Activated T-cell treated with anti-CD3 and anti-CD28 coated beads, Interleukin-2, amount 50 U/mL, for 48 hours (primary cell): Measurements from ENCODE around the gene FAM163B.

ENCODE experiments used
- DNase-seq, 2 experiments: peaks; one replicate each; pipeline ENCODE4 v3.0.0-alpha.2; 2020

Gene FAM163B

GRCh38 chr9:133597316-133597957 is 11.8 kb downstream of the FAM163B start:
- DNase-seq = no peak

DNA sequence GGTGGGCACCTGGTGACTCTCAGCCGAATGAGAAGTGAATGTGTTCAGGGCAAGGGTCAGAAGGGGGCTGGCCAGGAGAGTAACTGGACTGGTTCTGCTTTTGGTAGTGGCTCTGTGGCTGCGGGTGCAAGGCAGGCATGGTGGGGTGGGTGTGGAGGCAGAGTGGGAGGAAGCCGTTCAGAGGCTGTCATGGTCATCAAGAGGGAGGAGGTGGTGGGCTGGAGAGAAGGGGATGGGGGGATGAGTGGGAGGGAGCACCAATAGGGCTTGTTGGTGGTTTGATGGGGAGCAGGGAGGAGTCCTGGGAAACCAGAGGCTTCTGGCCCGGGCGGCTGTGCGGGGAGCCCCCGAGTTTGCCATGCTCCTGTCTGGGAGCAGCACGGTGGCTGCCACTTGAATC is 13.3 kb downstream of the FAM163B start:
- DNase-seq = no peak

DNA sequence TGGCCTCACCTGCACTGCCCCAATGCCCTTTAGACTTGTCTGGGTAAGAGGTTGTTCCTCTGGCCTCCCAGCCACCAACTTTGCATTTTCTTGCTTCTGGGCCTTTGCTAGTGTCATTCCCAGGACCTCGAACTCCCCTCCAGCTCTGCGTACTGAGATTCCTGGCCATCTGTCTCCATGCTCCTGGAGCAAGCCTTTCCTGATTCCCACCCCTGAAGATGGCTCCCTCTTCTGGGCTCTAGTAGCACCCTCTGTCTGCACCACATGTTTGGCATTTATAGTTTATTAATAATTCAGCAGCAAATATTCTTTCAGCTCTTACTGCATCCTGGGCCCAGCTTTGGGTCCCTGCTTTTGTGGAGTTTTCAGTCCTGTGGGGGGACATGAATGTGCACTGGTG is 14.9 kb downstream of the FAM163B start:
- DNase-seq = no peak

DNA sequence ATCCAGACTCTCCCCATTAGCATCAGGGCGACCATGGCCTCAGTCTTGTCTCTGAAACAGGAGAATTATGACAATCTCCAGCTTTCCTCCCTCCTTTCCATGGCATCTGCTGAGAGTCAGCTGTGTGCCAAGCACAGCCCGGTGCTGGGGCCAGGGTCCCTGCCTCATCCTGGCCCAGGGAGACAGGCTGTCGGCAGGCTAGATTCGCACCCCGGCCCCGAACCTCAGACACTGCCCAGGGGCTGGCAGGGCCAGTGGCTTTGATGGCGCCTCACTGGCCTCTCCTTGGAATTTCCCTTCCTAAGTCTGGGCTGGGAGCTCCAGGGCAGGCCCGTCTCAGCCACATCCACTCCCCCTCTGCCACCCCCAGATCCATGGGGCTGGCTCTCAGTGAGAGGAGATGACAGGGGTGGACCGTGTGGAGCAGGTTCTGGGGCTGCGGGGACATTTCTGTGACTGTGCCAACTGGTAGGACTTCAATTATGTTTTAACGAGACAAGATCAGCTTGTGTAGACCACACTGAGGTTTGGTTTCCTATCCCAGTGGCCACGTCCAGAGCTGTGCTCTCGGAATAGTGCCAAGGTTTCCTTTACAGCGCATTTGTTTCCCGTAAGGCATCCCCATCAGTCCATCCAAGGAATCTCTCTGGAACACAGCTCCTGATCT is 15.5 kb downstream of the FAM163B start:
- DNase-seq = no peak

DNA sequence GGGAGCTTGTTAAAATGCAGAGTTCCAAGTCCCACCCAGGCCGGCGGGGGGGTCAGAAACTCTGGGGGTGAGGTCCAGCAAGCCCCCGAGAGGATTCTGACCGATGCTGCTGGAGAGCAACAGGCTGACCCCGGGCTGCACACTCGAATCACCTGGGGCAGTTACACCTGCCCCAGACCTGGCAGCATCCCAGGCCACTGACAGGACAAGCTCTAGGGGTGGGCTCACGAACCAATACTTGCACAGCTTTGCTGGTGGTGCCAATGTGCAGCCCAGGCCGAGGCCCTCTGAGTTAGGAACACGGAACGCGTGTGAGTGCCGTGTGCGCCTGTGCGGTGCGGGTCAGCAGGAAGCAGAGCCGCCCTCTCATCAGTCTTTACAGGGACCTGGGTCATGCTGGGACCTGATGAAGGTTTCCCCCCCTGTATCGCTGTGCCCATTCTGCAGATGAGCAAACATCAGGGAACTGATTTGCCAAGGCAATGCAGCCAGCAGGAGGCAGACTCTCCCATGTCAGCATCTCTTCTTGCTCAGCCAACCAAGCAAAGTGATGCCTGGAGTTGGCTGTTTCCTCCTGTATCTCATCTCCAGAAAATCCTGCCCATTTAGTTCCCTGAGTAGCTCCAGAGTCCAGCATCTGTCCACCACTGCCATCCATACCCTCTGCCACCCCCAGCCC is 16.3 kb downstream of the FAM163B start:
- DNase-seq = peak; percentile 28 to 36

- DNase-seq = no peak
Measured at GRCh38 chr9:133591985-133592384, 17.2 kb downstream of the FAM163B start.

- no peak for DNase-seq
Measured at GRCh38 chr9:133591116-133591910, 17.9 kb downstream of the FAM163B start.

GRCh38 chr9:133590231-133590855 is 18.8 kb downstream of the FAM163B start:
- no peak for DNase-seq

DNA sequence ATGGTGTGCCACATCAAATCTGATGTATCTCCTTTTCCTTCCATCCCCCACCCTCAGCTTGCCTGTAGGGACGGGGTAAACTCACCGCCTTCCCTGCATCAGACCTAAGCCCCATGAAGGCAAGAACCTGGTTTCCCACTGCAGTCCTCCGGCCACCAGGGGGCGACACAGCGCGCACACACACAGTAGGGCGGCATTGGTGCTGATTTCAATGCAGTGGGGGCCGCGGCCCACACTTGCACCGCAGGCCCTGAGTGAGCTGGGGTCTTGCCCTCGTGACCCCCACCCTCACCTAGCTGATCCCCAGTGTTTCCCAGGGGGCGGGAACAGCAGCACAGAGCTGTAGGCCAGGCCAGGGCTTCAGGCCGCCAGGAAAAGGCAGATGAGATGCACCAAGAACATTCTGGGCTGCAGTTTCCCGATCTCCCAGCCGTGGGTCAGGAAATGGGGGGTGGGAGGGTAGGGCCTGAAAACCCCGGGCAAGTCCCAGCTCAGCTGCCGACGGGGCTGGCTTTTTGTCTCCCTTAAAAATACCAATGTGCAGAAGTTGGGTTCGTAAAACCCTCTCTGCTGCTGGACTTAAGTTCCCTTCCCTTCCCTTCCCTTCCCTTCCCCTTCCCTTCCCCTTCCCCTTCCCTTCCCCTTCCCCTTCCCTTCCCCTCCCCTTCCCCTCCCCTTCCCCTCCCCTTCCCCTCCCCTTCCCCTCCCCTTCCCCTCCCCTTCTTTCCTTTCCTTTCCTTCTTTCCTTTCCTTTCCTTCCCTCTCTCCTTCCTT is 19.5 kb downstream of the FAM163B start:
- DNase-seq = peak; percentile 67 to 70

- DNase-seq = no peak
Measured at GRCh38 chr9:133587466-133587865, 21.7 kb downstream of the FAM163B start.

GRCh38 chr9:133587051-133587450 is 22.1 kb downstream of the FAM163B start:
- DNase-seq = no peak

DNA sequence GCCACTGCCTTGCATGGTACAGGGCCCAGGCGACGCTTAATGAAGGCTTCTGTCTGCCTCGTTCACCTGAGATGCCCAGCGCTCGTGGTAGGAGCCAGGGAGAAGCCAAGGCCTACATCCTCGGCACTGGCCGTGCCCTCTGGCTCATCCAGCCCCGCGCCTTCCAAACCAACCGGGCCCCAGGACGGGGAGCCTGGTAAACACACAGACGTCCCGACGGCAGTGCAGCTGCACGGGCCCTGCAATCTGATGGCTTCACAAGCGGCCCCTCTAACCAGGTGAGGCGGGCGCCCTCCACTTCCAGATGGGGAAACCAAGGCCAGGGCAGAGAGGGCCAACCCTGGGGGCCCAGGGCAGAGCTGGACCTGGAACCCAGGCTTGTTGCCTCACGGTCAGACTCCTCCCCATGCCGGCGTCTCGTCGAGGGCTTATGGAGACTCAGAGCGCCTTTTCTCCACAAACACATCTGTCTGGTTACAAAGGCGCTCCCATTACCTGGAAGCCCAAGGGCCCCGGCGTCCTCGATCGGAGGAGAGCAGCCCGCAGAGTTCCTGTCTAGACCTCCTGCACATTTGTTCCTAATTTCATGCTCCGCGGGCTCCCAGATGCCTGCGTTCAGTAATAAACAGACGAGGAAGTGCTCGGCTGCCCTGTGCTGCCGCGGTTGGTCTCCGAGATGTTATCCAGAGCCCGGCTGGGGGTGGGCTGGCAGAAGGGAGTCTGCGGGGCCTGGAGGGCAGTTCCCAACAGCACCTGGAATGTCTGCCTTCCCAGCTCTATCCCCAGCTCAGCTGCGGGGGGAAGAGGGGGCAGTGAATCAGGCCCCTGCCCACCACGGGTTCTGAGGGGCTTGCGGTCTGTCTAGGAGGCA is 23.5 kb downstream of the FAM163B start:
- DNase-seq = no peak

DNA sequence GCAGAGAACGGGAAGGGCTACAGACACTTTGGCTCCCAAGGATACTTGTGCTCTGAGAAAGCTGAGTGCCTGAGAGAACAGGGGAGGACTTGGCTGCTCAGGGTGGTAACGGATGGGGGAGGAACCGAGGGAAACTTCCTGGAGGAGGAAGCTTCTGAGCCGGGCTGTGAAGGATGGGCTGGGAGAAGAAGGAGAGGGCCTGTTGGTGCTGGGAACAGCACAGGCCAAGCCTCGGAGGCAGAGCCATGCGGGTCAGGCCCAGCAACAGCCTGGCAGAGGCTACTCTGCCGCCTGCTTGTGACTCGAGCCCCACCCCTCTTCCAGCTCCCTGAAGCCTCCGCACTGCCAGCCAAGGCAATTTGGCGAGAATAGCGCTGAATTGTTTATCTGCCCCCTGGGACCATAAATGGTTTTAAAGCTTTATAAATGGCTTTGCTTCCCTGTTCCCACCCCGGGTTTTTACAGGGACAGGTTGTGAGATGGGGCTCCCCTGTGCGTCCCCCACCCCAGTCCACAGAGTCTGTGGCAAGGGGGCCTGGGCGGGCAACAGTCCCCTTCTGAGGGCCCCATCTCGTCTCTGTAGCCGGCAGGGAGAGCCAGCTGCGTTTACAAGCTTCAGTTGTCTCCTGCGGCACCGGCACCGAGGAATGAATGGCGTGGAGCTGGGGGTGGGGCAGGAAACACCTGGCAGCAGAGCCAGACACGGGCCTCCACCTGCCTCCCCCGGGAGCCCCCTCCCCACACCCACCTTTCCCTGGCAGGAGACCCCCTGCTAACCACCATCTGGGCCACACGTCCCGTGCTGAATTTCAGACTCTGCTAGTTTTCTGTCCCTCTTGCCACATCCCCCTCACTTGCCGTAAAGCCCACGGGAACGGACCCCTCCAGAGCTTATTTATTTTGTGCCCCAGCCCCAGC is 24.4 kb downstream of the FAM163B start:
- DNase-seq = no peak

DNA sequence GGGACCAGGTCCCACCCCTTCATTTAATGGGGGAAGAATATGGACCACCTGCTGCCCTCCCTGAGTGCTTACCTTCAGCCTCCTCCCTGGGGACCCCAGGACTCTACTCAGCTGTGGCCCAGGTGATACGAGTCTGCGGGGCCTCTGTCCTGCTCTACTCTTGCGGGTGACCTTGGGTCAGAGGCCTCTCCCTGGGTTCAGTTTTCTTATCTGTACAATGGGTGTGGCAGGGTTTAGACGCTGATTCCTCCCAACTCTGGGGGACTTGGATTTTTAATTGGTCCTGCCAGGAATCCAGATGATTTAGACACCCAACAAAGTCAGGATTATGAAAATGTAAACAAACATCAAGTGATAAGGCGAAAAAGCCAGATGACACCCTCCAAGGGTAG is 25.0 kb downstream of the FAM163B start:
- DNase-seq = no peak

GRCh38 chr9:133583586-133583985 is 25.6 kb downstream of the FAM163B start:
- no peak for DNase-seq

- DNase-seq = no peak
Measured at GRCh38 chr9:133583111-133583510, 26.1 kb downstream of the FAM163B start.

GRCh38 chr9:133582501-133583045 is 26.6 kb downstream of the FAM163B start:
- DNase-seq = no peak

DNA sequence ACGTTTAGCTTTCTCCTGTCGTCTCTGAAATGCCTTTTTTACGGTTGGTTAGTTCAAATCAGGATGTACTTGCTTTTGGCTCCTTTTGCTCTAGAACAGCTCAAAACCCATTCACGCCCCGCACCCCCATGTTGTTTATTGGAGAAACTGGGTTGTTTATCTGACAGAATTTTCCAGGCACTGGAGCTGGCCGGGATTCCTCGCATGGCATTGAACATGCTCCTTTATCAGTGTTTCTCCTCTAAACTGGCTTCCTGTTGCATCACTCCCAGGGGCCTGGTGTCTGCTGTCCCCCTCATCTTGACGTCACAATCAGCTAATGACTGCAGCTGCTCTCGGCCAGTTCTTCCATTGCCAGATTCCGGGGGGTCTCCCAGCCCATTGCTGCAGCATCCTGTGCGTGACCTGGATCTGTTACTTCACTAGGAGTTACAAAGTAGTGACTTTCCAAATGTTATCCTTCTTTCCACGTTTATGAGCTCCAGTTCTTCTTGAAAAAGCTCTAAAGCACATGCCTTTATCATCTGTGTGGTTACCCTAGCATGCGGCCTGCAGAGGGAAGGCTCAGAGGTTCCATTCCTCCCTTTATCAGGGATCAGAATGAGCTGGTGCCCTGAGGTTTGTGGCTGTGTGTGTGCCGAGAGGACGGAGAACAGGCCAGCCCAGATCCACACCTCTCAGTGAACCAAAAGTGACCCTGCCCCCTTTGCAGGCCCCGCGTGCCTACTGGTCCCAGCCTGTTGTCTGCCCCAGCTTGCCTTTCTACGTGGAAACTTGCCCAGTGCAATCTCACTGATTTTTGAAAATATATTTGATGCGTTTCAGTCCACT is 27.5 kb downstream of the FAM163B start:
- DNase-seq = no peak

- DNase-seq = no peak
Measured at GRCh38 chr9:133581011-133581410, 28.2 kb downstream of the FAM163B start.
